DOHH2 (cell line): ENCODE measurements around the gene CLRN1.

Source experiments
- CTCF ChIP-seq: fragments of 200-600 bp; sonication (generic); IDR thresholded peaks from one replicate; pipeline ENCODE4 v1.5.1; 2014; ENCODE audit warnings: antibody characterized with exemption, mild to moderate bottlenecking, low read depth, low read length; ENCODE audit not compliant: poor library complexity, severe bottlenecking
- EZH2phosphoT487 ChIP-seq: fragments of 200-600 bp; sonication (generic); IDR thresholded peaks from 2 replicates; pipeline ENCODE4 v1.6.1; 2017; ENCODE audit warnings: borderline replicate concordance, mild to moderate bottlenecking, antibody characterized with exemption, low read length, moderate library complexity, mixed read lengths

GRCh38 chr3:150936693-150937092 lies 35.8 kb downstream of the CLRN1 start:
- TF ChIP-seq CTCF (no peak), EZH2phosphoT487 (no peak)
